Ascending aorta (tissue), 2 donors: ENCODE results near the gene PABPN1. TPM values are rescaled to one million over a fixed set of nuclear protein-coding genes. Genes with fewer than 3 reads are reported as not detected.
A peak's percentile ranks its signal among the peaks of the same experiment; 100 is the strongest.

ENCODE experiments used
- DNase-seq, 2 donors: peaks; one replicate each; pipeline ENCODE4 v3.0.0-alpha.2; 2019; ENCODE audit warnings: low spot score in 2 of 2
- H3K27ac ChIP-seq, 2 donors: fragments of 200-600 bp; sonication (generic); one replicate each; pipeline ENCODE4 v1.5.1; 2016 to 2017; ENCODE audit warnings: mild to moderate bottlenecking in 1 of 2
- H3K27me3 ChIP-seq: fragments of 200-600 bp; sonication (generic); one replicate; pipeline ENCODE4 v1.5.1; 2017
- H3K36me3 ChIP-seq, 2 donors: fragments of 200-600 bp; sonication (generic); one replicate each; pipeline ENCODE4 v1.5.1; 2016
- H3K4me1 ChIP-seq, 2 donors: fragments of 200-600 bp; sonication (generic); one replicate each; pipeline ENCODE4 v1.5.1; 2016 to 2017; ENCODE audit warnings: mild to moderate bottlenecking in 1 of 2
- H3K4me3 ChIP-seq, 2 donors: fragments of 200-600 bp; sonication (generic); one replicate each; pipeline ENCODE4 v1.5.1; 2016 to 2017; ENCODE audit warnings: mild to moderate bottlenecking in 1 of 2
- H3K9me3 ChIP-seq, 2 donors: fragments of 200-600 bp; sonication (generic); one replicate each; pipeline ENCODE4 v1.5.1; 2016
- CTCF ChIP-seq, 3 experiments: fragments of 200-600 bp in 2 of 3; fragments of 450-650 bp in 1 of 3; sonication (generic) in 2 of 3; IDR thresholded peaks; one replicate each; pipeline ENCODE4 v1.5.1; 2016 to 2019; ENCODE audit warnings: antibody characterized with exemption in 3 of 3, mild to moderate bottlenecking in 1 of 3, moderate library complexity in 1 of 3
- intact Hi-C: fragments of 100-400 bp; cut with DNase I; formaldehyde crosslinking; loops from one replicate; pipeline ENCODE4 v1.15.1; 2023
- total RNA-seq: library from RNA; depleted of rRNA; stranded (reverse); fragments of >200 nt; gene quantifications from one replicate; pipeline ENCODE4 v1.1.0, GENCODE V29; 2016

The PABPN1 gene
- total RNA-seq, 1 donor from 2014 or later = 90.6 TPM

- Histone ChIP-seq H3K4me1 (peaks cover 5 to 14% of the 10 kb centered on the region in 2 donors), H3K36me3 (peaks cover 12 to 17% of the 10 kb centered on the region in 2 donors), H3K4me3 (no peak overlapping the region), H3K9me3 (no peaks in the 10 kb centered on the region), H3K27me3 (no peaks in the 10 kb centered on the region), H3K27ac (peak overlapping the region in 1 of 2 donors; percentile 5)
- intact Hi-C loops = loop anchor here (10.0 kb wide), 2 partner anchors 193 to 1073 kb away; partner anchors contain the start of genes THTPA and ZFHX2
- peak in 1 of 2 donors; percentile 72 for DNase-seq
- no peak for TF ChIP-seq CTCF (IDR thresholded peaks at IDR 0.05)
These were observed 40.1 kb downstream of the PABPN1 start for GRCh38 chr14:23361320-23361719.

- no peak for TF ChIP-seq CTCF (IDR thresholded peaks at IDR 0.05)
- Histone ChIP-seq H3K4me1 (peaks cover 5 to 18% of the 10 kb centered on the region in 2 donors), H3K27ac (peak overlapping the region in 1 of 2 donors; percentile 46), H3K9me3 (no peaks in the 10 kb centered on the region), H3K27me3 (no peaks in the 10 kb centered on the region), H3K4me3 (no peak overlapping the region), H3K36me3 (peaks cover 12 to 17% of the 10 kb centered on the region in 2 donors)
- no peak for DNase-seq
- intact Hi-C loops = loop anchor here (10.0 kb wide), 2 partner anchors 193 to 1073 kb away; partner anchors contain the start of genes THTPA and ZFHX2
These were observed 40.5 kb downstream of the PABPN1 start for GRCh38 chr14:23361763-23362162.

GRCh38 chr14:23362200-23362599 is 40.9 kb downstream of the PABPN1 start:
- no peak for TF ChIP-seq CTCF (IDR thresholded peaks at IDR 0.05)
- DNase-seq = peak in 1 of 2 donors; percentile 60
- peaks cover 12% of the 10 kb centered on the region in 2 donors for H3K36me3 ChIP-seq
- no peaks in the 10 kb centered on the region for H3K27me3 ChIP-seq
- intact Hi-C loops = loop anchor here (10.0 kb wide), 2 partner anchors 193 to 1073 kb away; partner anchors contain the start of genes THTPA and ZFHX2
- peaks cover 5 to 18% of the 10 kb centered on the region in 2 donors for H3K4me1 ChIP-seq
- H3K27ac ChIP-seq = peak overlapping the region in 1 of 2 donors; percentile 46
- no peaks in the 10 kb centered on the region for H3K9me3 ChIP-seq
- no peak overlapping the region for H3K4me3 ChIP-seq

- no peak for TF ChIP-seq CTCF (IDR thresholded peaks at IDR 0.05)
- Histone ChIP-seq H3K27ac (peak overlapping the region; percentile 95 to 97), H3K4me1 (peaks cover 5 to 18% of the 10 kb centered on the region in 2 donors), H3K27me3 (no peaks in the 10 kb centered on the region), H3K36me3 (peaks cover 0 to 10% of the 10 kb centered on the region in 2 donors), H3K9me3 (no peaks in the 10 kb centered on the region), H3K4me3 (peak overlapping the region; percentile 65 to 86)
- intact Hi-C loops = loop anchor here (1.0 to 10.0 kb wide), 5 partner anchors 12 to 1070 kb away; partner anchors contain the start of genes HOMEZ, NGDN, SLC22A17 and THTPA
- peak in 1 of 2 donors; percentile 71 for DNase-seq
These were observed 43.1 kb downstream of the PABPN1 start for GRCh38 chr14:23364164-23365035.

GRCh38 chr14:23365036-23365731 is 43.9 kb downstream of the PABPN1 start, which contains the start of gene EFS:
Gene EFS, minus strand, starts transcription at chr14:23365172. Its CDS starts 147 bp downstream, at chr14:23365025.
- TF ChIP-seq CTCF (IDR thresholded peaks at IDR 0.05) = no peak
- H3K36me3 ChIP-seq = peaks cover 0 to 2% of the 10 kb centered on the region in 2 donors
- H3K27ac ChIP-seq = peak within 1 kb of the TSS; percentile 95 to 97
- H3K4me1 ChIP-seq = peaks cover 5 to 18% of the 10 kb centered on the region in 2 donors
- no peaks in the 10 kb centered on the region for H3K9me3 ChIP-seq
- H3K27me3 ChIP-seq = no peaks in the 10 kb centered on the region
- H3K4me3 ChIP-seq = peak within 1 kb of the TSS; percentile 65 to 86
- DNase-seq = peak in 1 of 2 donors; percentile 68
- intact Hi-C loops = loop anchor here (1.0 to 10.0 kb wide), 5 partner anchors 13 to 1070 kb away; partner anchors contain the start of genes HOMEZ, NGDN, SLC22A17 and THTPA
